H9 (cell line): ENCODE measurements around the gene PRR30. TPM values are rescaled to one million over a fixed set of nuclear protein-coding genes. Genes with fewer than 3 reads are reported as not detected.

Experiments
- DNase-seq: peaks from one replicate; pipeline ENCODE4 v3.0.0-alpha.2; 2017
- H2AFZ ChIP-seq: one replicate; pipeline ENCODE4 v1.6.1; 2013; ENCODE audit warnings: mild to moderate bottlenecking, low read length, control low read depth, moderate library complexity
- H2AK5ac ChIP-seq: 2 replicates; pipeline ENCODE4 v1.6.1; 2013; ENCODE audit warnings: low read length, control low read depth, mixed read lengths; ENCODE audit not compliant: insufficient read length
- H2BK120ac ChIP-seq: one replicate; pipeline ENCODE4 v1.6.1; 2013; ENCODE audit warnings: low read depth, mild to moderate bottlenecking, low read length, control low read depth, inconsistent platforms; ENCODE audit not compliant: poor library complexity, severe bottlenecking
- H2BK12ac ChIP-seq: 2 replicates; pipeline ENCODE4 v1.6.1; 2013; ENCODE audit warnings: low read length, control low read depth, mixed read lengths, low read depth; ENCODE audit not compliant: insufficient read length
- H2BK15ac ChIP-seq: 2 replicates; pipeline ENCODE4 v1.6.1; 2013; ENCODE audit warnings: low read depth, low read length, control low read depth
- H2BK20ac ChIP-seq: one replicate; pipeline ENCODE4 v1.6.1; 2013; ENCODE audit warnings: low read depth, mild to moderate bottlenecking, low read length, control low read depth, inconsistent platforms; ENCODE audit not compliant: poor library complexity, severe bottlenecking
- H2BK5ac ChIP-seq: 2 replicates; pipeline ENCODE4 v1.6.1; 2013; ENCODE audit warnings: low read length, control low read depth, mixed read lengths; ENCODE audit not compliant: insufficient read length
- H3K14ac ChIP-seq: 2 replicates; pipeline ENCODE4 v1.6.1; 2013; ENCODE audit warnings: low read length, control low read depth; ENCODE audit not compliant: insufficient read depth
- H3K18ac ChIP-seq: 2 replicates; pipeline ENCODE4 v1.6.1; 2013; ENCODE audit warnings: low read depth, mild to moderate bottlenecking, mixed read lengths, low read length, control low read depth; ENCODE audit not compliant: insufficient read length
- H3K23ac ChIP-seq: 2 replicates; pipeline ENCODE4 v1.6.1; 2013; ENCODE audit warnings: low read length, control low read depth, mixed read lengths, low read depth; ENCODE audit not compliant: insufficient read length
- H3K23me2 ChIP-seq: 2 replicates; pipeline ENCODE4 v1.6.1; 2013; ENCODE audit warnings: low read depth, mild to moderate bottlenecking, mixed read lengths, low read length, control low read depth; ENCODE audit not compliant: insufficient read length, poor library complexity, severe bottlenecking
- H3K27ac ChIP-seq: 2 replicates; pipeline ENCODE4 v1.5.1; 2013; ENCODE audit warnings: low read length, control low read depth, mixed read lengths, low read depth; ENCODE audit not compliant: insufficient read length
- H3K27me3 ChIP-seq: 2 replicates; pipeline ENCODE4 v1.6.1; 2013; ENCODE audit warnings: low read length, control low read depth, inconsistent platforms; ENCODE audit not compliant: insufficient read depth
- H3K4ac ChIP-seq: 2 replicates; pipeline ENCODE4 v1.6.1; 2013; ENCODE audit warnings: low read depth, mild to moderate bottlenecking, control low read depth, inconsistent platforms, low read length, moderate library complexity
- H3K4me1 ChIP-seq: 2 replicates; pipeline ENCODE4 v1.6.1; 2013; ENCODE audit warnings: low read length, control low read depth, inconsistent platforms; ENCODE audit not compliant: insufficient read depth
- H3K4me2 ChIP-seq: 2 replicates; pipeline ENCODE4 v1.6.1; 2013; ENCODE audit warnings: low read length, control low read depth, mixed read lengths; ENCODE audit not compliant: insufficient read length, insufficient read depth
- H3K56ac ChIP-seq: 2 replicates; pipeline ENCODE4 v1.6.1; 2013; ENCODE audit warnings: low read depth, mild to moderate bottlenecking, mixed read lengths, low read length, control low read depth; ENCODE audit not compliant: insufficient read length
- H3K79me1 ChIP-seq: 2 replicates; pipeline ENCODE4 v1.6.1; 2013; ENCODE audit warnings: low read depth, mild to moderate bottlenecking, moderate library complexity, low read length, control low read depth, inconsistent platforms; ENCODE audit not compliant: insufficient read depth, poor library complexity, severe bottlenecking
- H3K79me2 ChIP-seq: 2 replicates; pipeline ENCODE4 v1.6.1; 2013; ENCODE audit warnings: low read length, control low read depth, inconsistent platforms; ENCODE audit not compliant: insufficient read depth
- H3K9ac ChIP-seq: 2 replicates; pipeline ENCODE4 v1.6.1; 2013; ENCODE audit warnings: low read length, control low read depth, mixed read lengths; ENCODE audit not compliant: insufficient read length; ENCODE audit errors: extremely low read depth
- H3K9me3 ChIP-seq: one replicate; pipeline ENCODE4 v1.6.1; 2013; ENCODE audit warnings: low read depth, low read length, inconsistent platforms; ENCODE audit not compliant: control insufficient read depth
- H3T11ph ChIP-seq: one replicate; pipeline ENCODE4 v1.6.1; 2013; ENCODE audit warnings: mild to moderate bottlenecking, low read length, control low read depth, inconsistent platforms
- H4K20me1 ChIP-seq: one replicate; pipeline ENCODE4 v1.6.1; 2013; ENCODE audit not compliant: control insufficient read depth, insufficient read length, insufficient read depth
- H4K5ac ChIP-seq: 2 replicates; pipeline ENCODE4 v1.6.1; 2013; ENCODE audit warnings: low read depth, mild to moderate bottlenecking, mixed read lengths, low read length, control low read depth; ENCODE audit not compliant: insufficient read length
- H4K8ac ChIP-seq: replicated peaks from 2 replicates; pipeline ENCODE4 v1.6.1; 2013; ENCODE audit warnings: low read length, control low read depth, mixed read lengths, low read depth; ENCODE audit not compliant: insufficient read length
- H4K91ac ChIP-seq: 2 replicates; pipeline ENCODE4 v1.6.1; 2013; ENCODE audit warnings: low read depth, mild to moderate bottlenecking, moderate library complexity, mixed read lengths, low read length, control low read depth; ENCODE audit not compliant: insufficient read length
- H3K27ac Mint-ChIP-seq, 3 experiments: 2 replicates in 2 of 3; 3 replicates in 1 of 3; pipeline ENCODE4 v1.8.0; 2020 to 2021; ENCODE audit warnings: mixed read lengths in 3 of 3, mild to moderate bottlenecking in 1 of 3, moderate library complexity in 1 of 3
- H3K27me3 Mint-ChIP-seq: 2 replicates; pipeline ENCODE4 v1.8.0; 2021; ENCODE audit warnings: low read depth, mild to moderate bottlenecking, moderate library complexity, mixed read lengths
- H3K36me3 Mint-ChIP-seq, 3 experiments: 2 replicates in 2 of 3; 3 replicates in 1 of 3; pipeline ENCODE4 v1.8.0; 2020 to 2021; ENCODE audit warnings: low read depth in 3 of 3, mixed read lengths in 3 of 3; ENCODE audit not compliant: insufficient read depth in 1 of 3
- H3K4me1 Mint-ChIP-seq, 2 experiments: 2 replicates each; pipeline ENCODE4 v1.8.0; 2020; ENCODE audit warnings: mixed read lengths in 2 of 2
- H3K4me3 Mint-ChIP-seq, 2 experiments: 2 replicates in 1 of 2; 3 replicates in 1 of 2; pipeline ENCODE4 v1.8.0; 2020 to 2021; ENCODE audit warnings: mild to moderate bottlenecking in 2 of 2, mixed read lengths in 2 of 2, moderate library complexity in 1 of 2
- H3K9me3 Mint-ChIP-seq, 2 experiments: 2 replicates in 1 of 2; 3 replicates in 1 of 2; pipeline ENCODE4 v1.8.0; 2020; ENCODE audit warnings: mild to moderate bottlenecking in 2 of 2, mixed read lengths in 2 of 2, moderate library complexity in 1 of 2
- CTCF ChIP-seq: fragments of 200-600 bp; sonication (generic); conservative IDR thresholded peaks from 3 replicates; pipeline ENCODE4 v1.8.0; 2021; ENCODE audit warnings: antibody characterized with exemption, mild to moderate bottlenecking
- WGBS: extraction: QIAGEN DNeasy Blood & Tissue Kit; methylation state at CpG from one replicate; pipeline ENCODE4 v1.1.7; 2013; ENCODE audit warnings: missing lambda C conversion rate, low lambda C conversion rate, mixed read lengths; ENCODE audit not compliant: insufficient read length; ENCODE audit errors: extremely low coverage; 5-methylcytosine and 5-hydroxymethylcytosine counted together
- total RNA-seq: library from RNA; stranded (reverse); gene quantifications from 2 replicates; pipeline ENCODE4 v1.2.1, GENCODE V29; 2021

PRR30 gene
- total RNA-seq, 1 experiment from 2014 or later: not detected

DNA sequence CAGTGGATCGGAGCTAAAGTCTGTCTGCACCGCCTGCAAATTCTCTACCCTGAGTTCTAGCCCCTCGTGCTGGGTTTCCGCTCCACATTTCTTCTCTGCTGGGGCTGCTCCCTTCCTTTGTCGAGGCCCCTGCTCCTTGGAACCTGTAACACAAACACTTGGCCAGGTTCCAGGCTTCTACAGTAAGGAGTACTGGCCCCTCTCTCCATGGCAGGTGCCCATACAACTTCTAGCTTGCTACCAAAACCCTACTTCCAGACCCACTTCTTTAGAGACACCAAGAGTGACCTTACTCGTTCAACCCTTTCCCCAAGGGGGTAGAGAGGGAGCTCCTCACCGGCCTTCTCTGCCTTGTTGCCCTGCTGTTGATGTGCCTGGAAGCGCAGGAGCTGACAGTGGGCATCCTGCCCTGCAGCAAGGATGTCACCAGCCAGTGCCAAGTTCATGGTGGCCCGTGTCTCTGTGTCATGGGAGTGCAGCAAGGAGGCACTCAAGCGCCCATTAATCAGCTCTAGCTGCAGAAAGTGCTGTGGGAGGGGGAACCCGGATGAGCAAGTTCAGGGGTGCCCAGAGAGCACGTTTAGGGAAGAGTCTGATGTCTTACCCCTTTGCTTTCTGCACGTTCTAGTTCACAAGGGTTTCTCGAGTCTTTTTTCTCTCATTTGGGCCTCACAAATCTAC, 5.9 kb downstream of the PRR30 start:
- peak overlapping the region; percentile 90 to 96 for H3K4me3 Mint-ChIP-seq
- no peaks in the 10 kb centered on the region for H3K4me1 ChIP-seq

More for the DNA sequence above, 5.9 kb downstream of the PRR30 start:
- Histone ChIP-seq H2AFZ (no peak overlapping the region), H4K5ac (no peak overlapping the region), H3K4ac (no peak overlapping the region), H2BK5ac (no peak overlapping the region), H4K91ac (no peak overlapping the region), H3K4me2 (peak overlapping the region; percentile 75), H3K79me1 (peaks cover 4% of the 10 kb centered on the region), H3K9ac (peak overlapping the region; percentile 57), H2BK20ac (no peak overlapping the region), H3K14ac (no peak overlapping the region), H3K79me2 (peaks cover 2% of the 10 kb centered on the region; the same call in 1 of the 2 replicates), H3K23ac (no peak overlapping the region), H3K9me3 (no peaks in the 10 kb centered on the region), H3T11ph (no peak overlapping the region), H4K8ac (no peak overlapping the region), H3K56ac (no peak overlapping the region), H3K27me3 (no peaks in the 10 kb centered on the region), H3K23me2 (no peaks in the 10 kb centered on the region), H3K27ac (no peak overlapping the region), H4K20me1 (no peaks in the 10 kb centered on the region), H3K18ac (no peak overlapping the region), H2BK120ac (no peak overlapping the region), H2AK5ac (no peak overlapping the region), H2BK12ac (no peak overlapping the region), H2BK15ac (no peak overlapping the region)
- H3K27ac Mint-ChIP-seq: no peak overlapping the region; a peak in 1 of 7 replicates
- no peaks in the 10 kb centered on the region for H3K9me3 Mint-ChIP-seq
- no peak for TF ChIP-seq CTCF
- no peak for DNase-seq
- no CpG with 5 or more reads among the region's 14 CpGs for WGBS
- peaks cover 9 to 38% (median 34%) of the 10 kb centered on the region in 3 experiments for H3K36me3 Mint-ChIP-seq
- peaks cover 5% of the 10 kb centered on the region for H3K27me3 Mint-ChIP-seq
- H3K4me1 Mint-ChIP-seq: peaks cover 10 to 11% of the 10 kb centered on the region in 2 experiments
